Measurements from ENCODE around the gene WDR75.
"Not testable (repeated sequence)": the region's sequence is repeated elsewhere in the genome, so short reads cannot be mapped to it uniquely, and the experiment has no call there.

Gene WDR75

GRCh38 chr2:189442468-189442867 lies 1.2 kb downstream of the WDR75 start:
- DNase-seq = no peak

GRCh38 chr2:189444322-189444721 lies 3.0 kb downstream of the WDR75 start:
- DNase-seq = no peak

- no peak for DNase-seq
Observed at GRCh38 chr2:189446780-189447179, 5.5 kb downstream of the WDR75 start.

GRCh38 chr2:189454009-189454408 lies 12.7 kb downstream of the WDR75 start:
- no peak for DNase-seq

- no peak for DNase-seq
Observed at GRCh38 chr2:189465076-189465475, 23.8 kb downstream of the WDR75 start.

- DNase-seq = no peak
Observed at GRCh38 chr2:189465478-189465877, 24.2 kb downstream of the WDR75 start.

- DNase-seq = no peak
Observed at GRCh38 chr2:189466046-189466445, 24.8 kb downstream of the WDR75 start.

GRCh38 chr2:189466656-189467055 lies 25.4 kb downstream of the WDR75 start:
- no peak for DNase-seq

- DNase-seq = no peak
Observed at GRCh38 chr2:189467160-189467559, 25.9 kb downstream of the WDR75 start.

- no peak for DNase-seq
Observed at GRCh38 chr2:189467593-189467992, 26.3 kb downstream of the WDR75 start.

GRCh38 chr2:189474526-189474925 lies 33.3 kb downstream of the WDR75 start:
- no peak for DNase-seq

GRCh38 chr2:189477756-189478155 lies 36.5 kb downstream of the WDR75 start:
- no peak for DNase-seq

- DNase-seq = not testable (repeated sequence)
Observed at GRCh38 chr2:189478289-189478688, 37.0 kb downstream of the WDR75 start.

GRCh38 chr2:189481071-189481470 lies 39.8 kb downstream of the WDR75 start:
- DNase-seq = no peak

GRCh38 chr2:189483571-189483970 lies 42.3 kb downstream of the WDR75 start:
- no peak for DNase-seq

GRCh38 chr2:189483980-189484740 lies 42.9 kb downstream of the WDR75 start:
- DNase-seq = no peak

GRCh38 chr2:189485146-189485545 lies 43.9 kb downstream of the WDR75 start:
- no peak for DNase-seq

GRCh38 chr2:189486237-189486770 lies 45.0 kb downstream of the WDR75 start:
- no peak for DNase-seq

- DNase-seq = no peak
Observed at GRCh38 chr2:189487283-189488007, 46.2 kb downstream of the WDR75 start.

- no peak for DNase-seq
Observed at GRCh38 chr2:189488008-189488310, 46.7 kb downstream of the WDR75 start.

- DNase-seq = no peak
Observed at GRCh38 chr2:189492451-189492850, 51.2 kb downstream of the WDR75 start.

GRCh38 chr2:189498205-189498604 lies 56.9 kb downstream of the WDR75 start:
- no peak for DNase-seq

GRCh38 chr2:189499137-189499536 lies 57.9 kb downstream of the WDR75 start:
- DNase-seq = no peak

- no peak for DNase-seq
Observed at GRCh38 chr2:189500456-189501160, 59.3 kb downstream of the WDR75 start.

Measured in KG1 (cell line).